AG20443 (cell line): ENCODE measurements around the gene TFPI.

Source experiments
- DNase-seq: peaks from one replicate; pipeline ENCODE4 v3.0.0; 2012; ENCODE audit warnings: low spot score, mixed read lengths

Gene TFPI

GRCh38 chr2:187466129-187466792 is 88.0 kb downstream of the TFPI start:
- no peak for DNase-seq

DNA sequence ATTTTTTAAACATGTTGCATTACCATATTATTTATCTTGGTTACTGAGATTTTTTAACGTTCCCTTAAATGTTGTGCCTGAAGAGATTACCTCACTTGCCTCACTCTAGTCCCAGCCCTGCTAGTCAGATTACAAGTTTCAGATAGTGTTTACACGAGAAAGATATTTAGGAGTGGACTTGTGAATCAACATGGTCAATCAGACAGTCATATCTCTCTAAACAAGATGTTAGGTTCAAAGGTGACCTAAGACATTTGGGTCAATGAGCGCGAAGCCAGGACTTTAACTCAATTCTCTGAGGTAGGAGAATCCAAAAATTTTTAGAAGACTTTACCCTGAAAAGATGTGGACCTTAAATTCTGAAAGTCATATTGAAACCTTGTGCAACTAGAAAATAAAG is 91.4 kb downstream of the TFPI start:
- DNase-seq: no peak

- DNase-seq: no peak
Observed at GRCh38 chr2:187461294-187462261, 92.7 kb downstream of the TFPI start.

- DNase-seq: no peak
Observed at GRCh38 chr2:187459256-187459655, 95.0 kb downstream of the TFPI start.

- DNase-seq: peak; percentile 20
Observed at GRCh38 chr2:187453078-187453641, 101.1 kb downstream of the TFPI start.

- no peak for DNase-seq
Observed at GRCh38 chr2:187451510-187451909, 102.7 kb downstream of the TFPI start.

GRCh38 chr2:187447336-187447735 is 106.9 kb downstream of the TFPI start:
- DNase-seq: no peak

- no peak for DNase-seq
Observed at GRCh38 chr2:187446711-187447110, 107.5 kb downstream of the TFPI start.

GRCh38 chr2:187445051-187445450 is 109.2 kb downstream of the TFPI start:
- DNase-seq: no peak

GRCh38 chr2:187442778-187443177 is 111.5 kb downstream of the TFPI start:
- DNase-seq: no peak

DNA sequence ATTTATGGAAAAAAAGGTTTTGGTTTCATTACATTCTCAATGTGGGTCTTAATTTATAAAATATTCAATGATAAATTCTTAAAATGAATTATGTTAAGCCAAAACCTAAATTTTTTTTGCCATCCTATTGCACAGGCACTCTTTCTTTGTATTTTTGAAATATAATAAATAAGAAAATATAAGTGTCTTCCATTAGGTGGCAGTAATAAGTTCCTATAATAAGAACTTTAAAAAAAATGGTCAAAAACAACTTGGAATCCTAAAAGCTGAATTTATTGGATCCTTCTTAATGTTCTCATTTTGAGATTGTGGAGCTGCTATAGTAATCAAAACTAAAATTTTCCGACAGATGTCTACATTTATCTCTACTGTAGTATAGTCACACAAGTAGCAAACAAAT is 111.9 kb downstream of the TFPI start:
- DNase-seq: no peak

DNA sequence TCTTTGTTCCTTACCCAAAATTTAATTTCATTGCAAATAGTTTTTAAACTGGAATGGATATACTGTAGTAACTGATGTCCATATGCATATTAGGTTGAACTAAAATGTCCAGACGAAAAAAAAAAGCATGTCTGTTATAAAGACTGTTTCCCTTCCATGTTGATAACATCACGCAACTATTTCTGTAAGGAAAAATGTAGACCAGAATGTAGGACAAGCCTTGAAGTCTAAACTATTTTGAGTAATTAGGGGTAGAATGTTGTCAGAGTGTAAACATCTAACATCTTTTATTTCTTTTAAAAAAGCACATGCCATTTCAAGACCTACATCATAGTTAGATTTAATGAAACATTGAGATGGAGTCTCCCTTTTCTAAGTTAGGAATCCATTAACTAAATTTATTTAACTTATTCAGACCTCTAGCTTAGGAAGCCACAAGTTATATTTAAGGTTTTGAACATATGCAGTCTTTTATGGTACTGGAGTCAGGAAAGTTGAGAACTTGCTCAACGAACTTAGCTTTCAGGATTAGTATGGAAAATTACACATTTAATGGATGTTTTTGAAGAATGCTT is 114.0 kb downstream of the TFPI start:
- DNase-seq: no peak

DNA sequence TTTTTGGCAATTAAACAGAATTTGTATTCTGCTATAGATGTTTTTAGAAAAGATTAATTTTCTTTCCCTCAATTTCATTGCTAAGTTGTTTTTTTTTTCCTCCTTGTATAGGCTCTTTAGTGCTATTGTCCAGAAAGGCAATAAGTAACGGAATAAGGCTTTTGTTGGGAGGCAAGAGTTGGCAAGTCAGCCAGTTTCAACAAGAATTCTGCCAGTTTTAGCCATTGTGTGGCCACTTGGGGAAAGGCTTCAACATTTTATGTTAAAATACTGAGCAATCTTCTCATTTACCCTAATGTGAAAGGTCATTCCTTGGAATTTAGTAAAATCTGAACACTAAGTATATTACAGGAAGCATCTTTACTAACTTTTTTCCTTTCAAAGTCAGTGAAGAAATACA is 115.8 kb downstream of the TFPI start:
- no peak for DNase-seq

DNA sequence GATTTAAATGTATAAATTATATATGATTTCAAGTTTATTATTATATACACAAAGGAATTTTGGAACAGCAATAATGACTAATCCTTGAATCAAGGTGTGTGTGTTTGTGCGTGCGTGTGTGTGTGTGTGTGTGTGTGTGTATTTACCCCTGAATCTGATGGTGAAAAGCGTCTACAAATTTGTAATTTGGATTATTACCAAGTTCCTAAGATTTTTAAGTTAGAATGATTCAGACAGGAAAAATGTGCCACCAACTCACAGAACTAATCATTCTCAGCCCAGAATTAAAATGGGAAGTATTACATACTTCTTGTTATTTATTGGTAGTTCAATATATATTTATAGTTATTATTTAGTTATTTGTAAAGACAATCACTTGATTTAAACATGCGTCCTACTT is 118.5 kb downstream of the TFPI start:
- no peak for DNase-seq

- no peak for DNase-seq
Observed at GRCh38 chr2:187435078-187435477, 119.2 kb downstream of the TFPI start.

DNA sequence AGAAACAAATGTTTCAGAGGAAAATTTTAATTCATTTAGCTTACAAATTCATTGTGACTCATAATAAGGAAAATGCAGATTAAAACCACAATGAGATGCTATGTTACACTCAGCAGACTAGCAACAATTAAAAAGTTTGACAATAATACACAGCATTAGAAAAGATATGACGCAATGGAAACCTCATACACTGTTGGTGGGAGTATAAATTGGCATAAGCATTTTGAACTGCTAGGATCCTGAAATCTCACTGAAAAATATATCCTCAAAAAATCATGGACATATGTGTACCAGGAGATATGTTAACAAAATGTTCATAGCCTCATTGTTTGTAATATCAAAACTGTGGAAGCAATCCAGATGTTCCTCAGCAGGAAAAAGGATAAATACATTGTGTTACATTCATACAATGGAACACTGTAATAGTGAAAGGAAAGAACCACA is 119.9 kb downstream of the TFPI start:
- DNase-seq: peak; percentile 14

DNA sequence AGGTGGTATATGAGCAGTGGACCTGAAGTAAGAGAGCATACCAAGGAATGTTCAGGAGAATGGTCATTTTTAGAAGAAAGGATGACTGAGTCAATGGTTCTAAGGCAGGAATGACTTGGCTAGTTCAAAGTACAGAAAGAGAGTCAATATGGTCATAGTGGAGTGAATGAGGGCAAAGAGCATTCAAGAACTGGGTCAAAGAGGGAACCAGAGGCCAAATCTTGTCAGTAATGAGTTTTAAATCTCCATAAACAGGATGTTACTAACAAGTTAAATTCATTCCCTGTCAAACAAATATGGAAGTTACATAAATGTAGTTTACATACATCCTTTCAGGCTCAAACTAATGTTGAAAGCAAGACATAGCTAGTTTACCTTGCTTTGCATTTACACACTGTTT is 122.3 kb downstream of the TFPI start:
- DNase-seq: no peak

GRCh38 chr2:187429989-187430388 is 124.2 kb downstream of the TFPI start:
- peak; percentile 51 for DNase-seq

DNA sequence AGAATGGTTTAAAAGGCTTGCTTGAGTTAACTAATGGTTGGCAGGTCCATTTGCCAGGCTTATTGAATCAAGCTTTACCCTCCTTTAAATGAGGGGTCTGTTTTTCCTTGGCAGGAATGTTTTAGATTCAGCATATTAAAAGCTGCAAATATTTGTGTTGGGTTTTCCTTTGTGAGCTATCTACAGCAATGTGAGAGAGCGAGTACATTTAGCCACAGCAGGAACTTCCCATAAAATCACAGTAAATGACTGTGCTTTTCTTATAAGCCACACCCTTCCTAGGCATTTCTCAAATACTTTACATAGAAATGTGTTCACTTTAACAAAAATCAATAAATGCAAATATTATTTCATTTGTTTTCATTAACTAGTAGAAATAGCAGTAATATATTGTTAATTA is 130.1 kb downstream of the TFPI start:
- DNase-seq: no peak

DNA sequence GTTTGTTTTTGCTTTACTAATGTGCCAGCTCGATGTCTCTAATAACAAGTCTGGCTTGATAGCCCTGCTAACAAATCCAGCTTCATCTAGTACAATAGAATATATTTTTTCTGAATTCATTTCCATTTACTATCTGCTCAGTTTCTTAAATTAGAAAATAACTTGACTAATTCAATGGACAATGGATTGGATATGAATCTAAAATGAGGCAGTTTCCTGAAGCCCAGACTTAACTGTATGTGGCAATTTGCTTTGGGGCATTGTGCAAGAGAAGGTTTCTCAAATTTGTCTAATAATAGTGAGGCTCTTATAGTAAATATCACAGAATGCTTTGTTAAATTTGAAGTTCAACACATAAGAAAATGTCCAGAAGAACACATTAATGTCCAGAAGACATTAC is 132.0 kb downstream of the TFPI start:
- no peak for DNase-seq

DNA sequence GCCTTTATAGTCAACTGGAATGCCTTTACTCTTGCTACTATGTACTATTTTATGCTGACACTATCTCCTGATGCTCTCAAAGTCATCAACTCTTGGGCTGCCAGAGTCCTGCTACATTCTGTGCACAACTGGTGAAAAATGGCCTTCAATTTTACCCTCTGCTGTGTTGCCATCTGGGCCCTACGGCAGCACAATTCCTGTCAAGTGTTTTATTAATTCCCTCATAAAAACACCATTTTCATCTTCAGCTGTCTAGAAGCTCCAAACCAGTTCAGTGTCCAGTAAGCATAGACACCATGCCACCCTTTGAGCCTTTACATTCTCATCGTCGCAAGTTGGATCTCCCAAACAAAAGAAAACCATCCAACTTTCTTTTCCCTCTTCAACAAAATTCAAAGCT is 132.7 kb downstream of the TFPI start:
- no peak for DNase-seq

DNA sequence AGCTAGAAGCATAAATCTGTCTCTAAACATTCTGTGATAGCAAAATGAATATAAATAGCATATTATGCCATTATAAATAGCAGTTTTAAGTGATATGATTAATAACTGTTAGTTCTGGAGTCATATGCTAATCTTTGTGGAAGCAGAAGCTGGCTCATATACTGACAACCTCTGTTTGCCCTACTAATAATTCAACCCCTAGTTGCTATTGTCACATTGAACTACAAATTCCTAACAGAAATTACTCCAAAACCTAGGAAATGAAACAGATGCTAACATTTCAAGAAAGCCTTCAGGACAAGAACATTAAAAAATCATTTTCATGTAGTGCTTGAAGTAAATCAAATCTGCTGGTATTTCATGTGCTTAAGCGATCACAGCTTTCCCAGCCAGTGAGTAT is 134.4 kb downstream of the TFPI start:
- no peak for DNase-seq

DNA sequence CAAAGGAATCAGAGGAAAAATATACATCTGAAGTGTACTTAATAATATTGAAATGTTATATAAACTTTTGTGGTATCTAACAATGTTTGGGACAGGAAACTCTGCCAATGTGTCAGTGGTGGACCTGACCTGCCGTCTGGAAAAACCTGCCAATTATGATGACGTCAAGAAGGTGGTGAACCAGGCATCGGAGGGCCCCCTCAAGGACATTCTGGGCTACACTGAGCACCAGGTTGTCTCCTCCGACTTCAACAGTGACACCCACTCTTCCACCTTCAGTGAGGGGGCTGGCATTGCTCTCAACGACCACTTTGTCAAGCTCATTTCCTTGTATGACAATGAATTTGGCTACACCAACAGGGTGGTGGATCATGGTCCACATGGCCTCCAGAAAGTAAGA is 138.8 kb downstream of the TFPI start:
- no peak for DNase-seq
